ENCODE results near the gene RNF125. TPM values are rescaled to one million over a fixed set of nuclear protein-coding genes. Genes with fewer than 3 reads are reported as not detected.
A peak's percentile ranks its signal among the peaks of the same experiment; 100 is the strongest.

Gene RNF125
- total and polyA plus RNA-seq, 9 of the 15 experiments (the other 6 are each of a cell fraction or from before 2014, with no cell fraction given): 0.01 to 0.29 (median 0.07) TPM; not detected in 1

DNA sequence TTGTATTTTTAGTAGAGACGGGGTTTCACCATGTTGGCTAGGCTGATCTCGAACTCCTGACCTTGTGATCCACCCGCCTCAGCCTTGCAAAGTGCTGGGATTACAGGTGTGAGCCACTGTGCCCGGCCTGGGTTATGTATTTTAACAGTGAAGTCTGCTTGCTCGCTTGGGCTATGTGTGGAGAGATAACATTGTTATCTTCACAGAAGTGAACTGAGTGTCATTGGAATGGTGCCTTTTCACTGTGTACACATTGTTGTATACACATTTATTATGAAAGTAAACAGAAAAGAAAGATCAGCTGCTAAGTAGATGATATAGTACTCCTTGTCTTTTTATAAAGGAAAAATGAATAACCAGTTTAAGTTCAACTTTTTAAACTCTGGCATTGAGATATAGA is 103.4 kb downstream of the RNF125 start:
- intact Hi-C loops (cut with micrococcal nuclease): no loop called here
- POLR2A ChIA-PET: interaction anchor here (0.6 to 1.3 kb wide), 4 partner anchors 17 to 394 kb away, joined by 3 to 6 read pairs (median 3); no protein-coding TSS in a partner anchor
- H3K9me3 ChIP-seq (replicated peaks; ENCODE audit: control insufficient read depth, insufficient read depth, low read depth, low read length): no peaks in the 10 kb centered on the region

More for the DNA sequence above, 103.4 kb downstream of the RNF125 start:
- DNase-seq (ENCODE audit: extremely low read depth in 1 of 4, low spot score in 3 of 4) (peak in 1 of 4 experiments; percentile 13), FAIRE-seq (no peak), ATAC-seq (peak; percentile 59)
- H3K9ac ChIP-seq (ENCODE audit: insufficient read depth in 1 of 2, low read depth in 2 of 2, low read length in 2 of 2): no peak overlapping the region
- H3K4me1 ChIP-seq (replicated peaks in 1 of 2; ENCODE audit: control insufficient read depth in 2 of 2, insufficient read depth in 2 of 2, low read length in 2 of 2): no peaks in the 10 kb centered on the region; a peak in 2 of 5 replicates
- in situ Hi-C loops (cut with MboI): no loop called here
- no peaks in the 10 kb centered on the region for H3K27me3 ChIP-seq (ENCODE audit: control insufficient read depth in 2 of 2, insufficient read depth in 2 of 2, low read length in 2 of 2)
- H4K20me1 ChIP-seq (replicated peaks; ENCODE audit: control insufficient read depth, insufficient read depth, low read length): no peaks in the 10 kb centered on the region
- H3K79me2 ChIP-seq (ENCODE audit: control insufficient read depth, insufficient read depth, low read length): peaks cover 23% of the 10 kb centered on the region
- no peak overlapping the region for H2AFZ ChIP-seq (ENCODE audit: low read depth, low read length)
- no peaks in the 10 kb centered on the region for H3K9me1 ChIP-seq (ENCODE audit: control insufficient read depth, insufficient read depth, low read length)
- H3K27ac ChIP-seq (ENCODE audit: extremely low read depth, low read depth, low read length): no peak overlapping the region
- TF ChIP-seq ZNF655 (CRISPR knock-in tag; IDR thresholded peaks at IDR 0.05): no peak
- TF ChIP-seq CBFA2T3 (IDR thresholded peaks at IDR 0.05): peak; percentile 41; the same call in 1 of the 2 replicates
- TF ChIP-seq TAL1 (IDR thresholded peaks at IDR 0.05): 0 out of 2 replicates have a peak, but pooled peaks have one; percentile 13
- 0 out of 2 replicates have a peak, but pooled peaks have one; percentile 13 for TF ChIP-seq DPF2 (IDR thresholded peaks at IDR 0.05)
- no peak for TF ChIP-seq ZNF23 (CRISPR knock-in tag; IDR thresholded peaks at IDR 0.05)
- TF ChIP-seq ZNF444 (CRISPR knock-in tag; IDR thresholded peaks at IDR 0.05): no peak
- TF ChIP-seq TCF3 (CRISPR knock-in tag; IDR thresholded peaks at IDR 0.05): 0 out of 2 replicates have a peak, but pooled peaks have one; percentile 25
- peak; percentile 15; the same call in 1 of the 2 replicates for TF ChIP-seq SOX6 (IDR thresholded peaks at IDR 0.05)
- no TSS peak for BruUV-seq (replicated peaks)
- H3K36me3 ChIP-seq (ENCODE audit: control insufficient read depth, insufficient read depth, low read length): peaks cover 75% of the 10 kb centered on the region
- no peak overlapping the region for H3K4me2 ChIP-seq (ENCODE audit: insufficient read depth, low read length)
- CTCF ChIA-PET (ENCODE audit: low intra/inter-chr PET ratio): no interaction called here
- no peak overlapping the region for H3K4me3 ChIP-seq
- WGBS (ENCODE audit: insufficient coverage, low coverage, missing lambda C conversion rate): 65% methylated on average over 4 of the region's 5 CpGs

Other genes starting within 250 kb of the RNF125 start
- 28.0 and 28.8 TPM in 2 replicates for gene TRAPPC8, start 75.7 kb upstream of the RNF125 start, total RNA-seq (2014; rRNA removed)
- 49.2 and 58.0 TPM in 2 replicates for gene TRAPPC8, start 75.7 kb upstream of the RNF125 start, total RNA-seq (2014; rRNA removed; fragmentation: Illumina TruSeq; extraction: Trizol)
- gene TRAPPC8, start 75.7 kb upstream of the RNF125 start, total RNA-seq (2015; rRNA removed; fragmentation: Illumina TruSeq; extraction: Trizol): 56.7 and 62.5 TPM in 2 replicates
- gene TRAPPC8, start 75.7 kb upstream of the RNF125 start, total RNA-seq (2021): 44.6 and 52.4 TPM in 2 replicates
- gene TRAPPC8, start 75.7 kb upstream of the RNF125 start, polyA plus RNA-seq (2011; rRNA removed): 111 and 115 TPM in 2 replicates
- 30.8 and 31.0 TPM in 2 replicates for gene TRAPPC8, start 75.7 kb upstream of the RNF125 start, polyA plus RNA-seq (2014; fragmentation: Illumina TruSeq; extraction: Trizol)
- gene TRAPPC8, start 75.7 kb upstream of the RNF125 start, polyA plus RNA-seq (2014; fragmentation: Nextera tagmentation; extraction: Ambion mirVana): 10 to 100 TPM; 20.1 to 23.4 TPM
- gene TRAPPC8, start 75.7 kb upstream of the RNF125 start, polyA plus RNA-seq (2014; rRNA removed): 35.6 and 51.2 TPM in 2 replicates
- 52.0 and 57.1 TPM in 2 replicates for gene RNF138, start 73.0 kb downstream of the RNF125 start, total RNA-seq (2014; rRNA removed)
- gene RNF138, start 73.0 kb downstream of the RNF125 start, total RNA-seq (2014; rRNA removed; fragmentation: Illumina TruSeq; extraction: Trizol): 80.6 and 89.3 TPM in 2 replicates
- gene RNF138, start 73.0 kb downstream of the RNF125 start, total RNA-seq (2015; rRNA removed; fragmentation: Illumina TruSeq; extraction: Trizol): 80.2 and 83.0 TPM in 2 replicates
- 100 and 105 TPM in 2 replicates for gene RNF138, start 73.0 kb downstream of the RNF125 start, total RNA-seq (2021)
- gene RNF138, start 73.0 kb downstream of the RNF125 start, polyA plus RNA-seq (2011; rRNA removed): 41.6 and 47.6 TPM in 2 replicates
- 64.2 and 65.8 TPM in 2 replicates for gene RNF138, start 73.0 kb downstream of the RNF125 start, polyA plus RNA-seq (2014; fragmentation: Illumina TruSeq; extraction: Trizol)
- gene RNF138, start 73.0 kb downstream of the RNF125 start, polyA plus RNA-seq (2014; fragmentation: Nextera tagmentation; extraction: Ambion mirVana): 10 to 100 TPM; 51.1 to 55.9 TPM
- 58.2 and 62.5 TPM in 2 replicates for gene RNF138, start 73.0 kb downstream of the RNF125 start, polyA plus RNA-seq (2014; rRNA removed)
- gene MEP1B, start 171.2 kb downstream of the RNF125 start, total RNA-seq (2014; rRNA removed): not detected in 2 replicates
- not detected in 2 replicates for gene MEP1B, start 171.2 kb downstream of the RNF125 start, total RNA-seq (2014; rRNA removed; fragmentation: Illumina TruSeq; extraction: Trizol)
- not detected in 2 replicates for gene MEP1B, start 171.2 kb downstream of the RNF125 start, total RNA-seq (2015; rRNA removed; fragmentation: Illumina TruSeq; extraction: Trizol)
- gene MEP1B, start 171.2 kb downstream of the RNF125 start, total RNA-seq (2021): not detected in 2 replicates
- 0.03 TPM in 1 of 2 replicates, not detected in the other for gene MEP1B, start 171.2 kb downstream of the RNF125 start, polyA plus RNA-seq (2011; rRNA removed)
- gene MEP1B, start 171.2 kb downstream of the RNF125 start, polyA plus RNA-seq (2014; fragmentation: Illumina TruSeq; extraction: Trizol): not detected in 2 replicates
- gene MEP1B, start 171.2 kb downstream of the RNF125 start, polyA plus RNA-seq (2014; fragmentation: Nextera tagmentation; extraction: Ambion mirVana): not detected
- 0.11 TPM in 1 of 2 replicates, not detected in the other for gene MEP1B, start 171.2 kb downstream of the RNF125 start, polyA plus RNA-seq (2014; rRNA removed)